Stimulated activated CD4-positive, alpha-beta T cell treated with anti-CD3 and anti-CD28 coated beads, TNF-alpha, amount 100 ng/mL, for 48 hours (primary cell): ENCODE data around the gene TPK1.
"Not testable (repeated sequence)": the region's sequence is repeated elsewhere in the genome, so short reads cannot be mapped to it uniquely, and the experiment has no call there.

ENCODE experiments used
- DNase-seq, 3 donors: peaks; one replicate each; pipeline ENCODE4 v3.0.0-alpha.2; 2020; ENCODE audit warnings: low read depth in 3 of 3

The TPK1 gene

DNA sequence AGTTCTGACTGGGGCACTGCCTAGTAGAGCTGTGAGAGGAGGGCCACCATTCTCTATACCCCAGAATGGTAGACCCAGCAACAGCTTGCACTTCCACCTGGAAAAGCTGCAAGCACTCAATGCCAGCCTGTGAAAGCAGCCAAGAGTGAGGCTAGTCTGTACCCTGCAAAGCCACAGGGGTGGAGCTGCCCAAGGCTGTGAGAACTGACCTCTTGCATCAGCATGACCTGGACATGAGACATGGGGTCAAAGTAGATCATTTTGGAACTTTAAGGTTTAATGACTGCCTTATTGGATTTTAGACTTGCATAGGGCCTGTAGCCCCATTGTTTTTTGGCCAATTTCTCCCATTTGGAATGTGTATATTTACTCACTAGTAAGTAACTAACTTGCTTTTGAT, 206.3 kb downstream of the TPK1 start:
- no peak for DNase-seq

DNA sequence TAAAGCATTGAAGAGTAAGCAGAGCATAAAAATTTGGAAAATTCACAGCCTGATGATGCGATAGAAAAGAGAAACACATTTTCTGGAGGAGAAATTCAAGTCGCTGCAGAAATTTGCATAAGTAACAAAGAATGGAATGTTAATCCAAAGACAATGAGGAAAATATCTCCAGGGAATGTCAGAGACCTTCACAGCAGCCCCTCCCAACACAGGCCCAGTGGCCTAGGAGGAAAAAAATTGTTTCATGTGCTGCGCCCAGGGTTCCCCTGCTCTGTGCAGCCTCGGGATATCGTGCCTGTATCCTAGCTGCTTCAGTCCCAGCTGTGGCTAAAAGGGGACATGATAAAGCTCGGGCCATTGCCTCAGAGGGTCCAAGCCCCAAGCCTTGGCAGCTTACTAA, 206.8 kb downstream of the TPK1 start:
- no peak for DNase-seq

DNA sequence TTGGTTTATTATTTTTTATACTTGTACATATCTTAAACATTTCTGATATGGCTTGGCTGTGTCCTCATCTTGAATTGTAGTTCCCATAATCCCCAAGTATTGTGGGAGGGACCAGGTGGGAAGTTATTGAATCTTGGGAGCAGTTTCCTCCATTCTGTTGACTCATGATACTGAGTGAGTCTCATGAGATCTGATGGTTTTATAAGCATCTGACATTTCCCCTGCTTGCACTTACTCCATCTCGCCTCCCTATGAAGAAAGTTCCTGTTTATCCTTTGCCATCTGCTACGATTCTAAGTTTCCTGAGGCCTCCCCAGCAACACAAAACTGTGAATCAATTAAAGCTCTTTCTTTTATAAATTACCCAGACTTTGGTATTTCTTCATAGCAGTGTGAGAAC, 207.7 kb downstream of the TPK1 start:
- no peak for DNase-seq

DNA sequence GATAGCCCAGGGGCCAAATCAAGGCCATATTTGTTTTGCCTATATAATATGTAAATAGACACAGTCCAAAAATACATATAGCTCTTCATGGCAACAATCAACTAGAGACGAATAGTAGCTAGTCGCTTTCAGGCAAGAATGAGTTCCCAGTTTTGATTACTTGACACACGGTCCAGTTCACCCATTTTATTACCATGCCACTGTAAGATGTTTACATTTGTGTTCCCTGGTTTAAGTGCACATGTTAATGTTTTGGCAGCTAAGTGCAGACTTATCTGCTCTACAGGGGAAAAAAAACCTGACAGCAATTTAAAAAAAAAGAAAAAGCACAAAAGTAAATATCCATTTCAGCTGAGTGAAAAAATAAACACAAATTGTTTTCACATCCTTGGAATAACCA, 213.1 kb downstream of the TPK1 start:
- no peak for DNase-seq

DNA sequence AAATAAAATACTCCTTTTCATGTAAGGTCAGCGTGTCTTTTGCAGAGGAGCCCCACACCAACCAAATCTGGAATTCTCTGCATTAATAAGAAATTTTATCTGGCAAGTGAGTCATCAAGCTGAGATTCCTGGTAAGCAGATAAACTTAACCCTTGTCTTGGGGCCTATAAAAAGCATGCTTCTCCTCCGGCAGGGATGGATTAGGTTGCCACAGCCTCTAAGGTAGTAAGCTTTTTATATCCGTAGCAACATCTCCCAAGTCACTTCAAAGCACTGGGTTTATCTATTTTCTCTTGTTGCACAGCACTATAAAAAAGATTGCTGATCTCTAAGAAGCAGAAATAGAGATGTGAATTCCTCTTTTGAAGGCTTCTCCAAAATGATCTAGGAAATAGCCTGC, 229.6 kb downstream of the TPK1 start:
- no peak for DNase-seq

DNA sequence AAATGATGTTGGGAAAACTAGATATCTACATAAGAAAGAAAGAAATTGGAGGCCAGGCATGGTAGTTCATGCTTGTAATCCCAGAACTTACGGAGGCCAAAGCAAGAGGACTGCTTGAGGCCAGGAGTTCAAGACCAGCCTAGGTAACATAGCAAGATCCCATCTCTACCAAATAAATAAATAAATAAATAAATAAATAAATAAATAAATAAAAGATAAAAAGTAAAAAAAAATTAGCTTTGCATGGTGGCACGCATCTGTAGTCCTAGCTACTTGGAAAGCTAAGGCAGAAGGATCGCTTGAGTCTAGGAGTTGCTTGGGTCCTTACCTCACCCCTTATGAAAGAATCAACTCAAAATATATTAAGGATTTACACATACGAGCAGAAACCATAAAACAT, 238.9 kb downstream of the TPK1 start:
- no peak for DNase-seq

DNA sequence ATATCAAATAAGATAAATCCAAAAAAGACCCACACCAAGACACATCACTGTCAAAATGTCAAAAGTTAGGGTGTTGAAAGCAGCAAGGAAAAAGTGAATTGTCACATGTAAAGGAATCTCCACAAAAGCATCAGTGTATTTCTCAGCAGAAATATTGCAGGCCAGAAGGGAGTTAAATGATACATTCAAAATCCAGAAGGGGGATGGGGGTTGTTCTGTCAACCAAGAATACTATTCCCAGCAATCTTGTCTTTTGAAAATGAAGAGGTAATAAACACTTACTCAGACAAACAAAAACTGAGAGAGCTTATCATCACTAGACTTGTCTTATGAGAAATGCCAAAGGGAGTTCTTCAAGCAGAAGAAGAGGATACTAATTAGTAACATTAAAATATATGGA, 241.3 kb downstream of the TPK1 start:
- no peak for DNase-seq

DNA sequence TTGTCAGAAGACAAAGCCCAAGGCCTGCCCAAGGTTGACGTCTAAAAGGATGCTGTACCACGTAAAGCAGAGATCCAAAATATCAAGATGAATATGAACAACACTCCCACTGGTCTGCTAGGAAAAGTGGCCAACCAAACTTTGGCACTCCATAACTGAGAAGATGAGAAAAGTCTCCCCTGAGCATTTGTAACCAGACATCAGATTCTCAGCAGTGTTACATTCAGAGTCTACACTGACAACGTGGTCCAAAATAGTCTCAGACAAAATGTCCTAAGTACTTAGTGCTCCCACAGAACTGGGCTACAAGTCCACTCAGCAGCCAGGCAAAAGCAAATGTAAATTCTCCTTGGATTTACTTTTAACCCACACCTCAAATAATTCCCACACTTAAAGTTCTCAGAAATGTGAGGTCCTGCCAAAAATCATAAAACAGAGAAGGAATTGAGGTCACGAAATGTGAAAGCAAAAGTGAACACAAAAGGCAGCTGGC, 247.2 kb downstream of the TPK1 start:
- DNase-seq, result no peak

DNA sequence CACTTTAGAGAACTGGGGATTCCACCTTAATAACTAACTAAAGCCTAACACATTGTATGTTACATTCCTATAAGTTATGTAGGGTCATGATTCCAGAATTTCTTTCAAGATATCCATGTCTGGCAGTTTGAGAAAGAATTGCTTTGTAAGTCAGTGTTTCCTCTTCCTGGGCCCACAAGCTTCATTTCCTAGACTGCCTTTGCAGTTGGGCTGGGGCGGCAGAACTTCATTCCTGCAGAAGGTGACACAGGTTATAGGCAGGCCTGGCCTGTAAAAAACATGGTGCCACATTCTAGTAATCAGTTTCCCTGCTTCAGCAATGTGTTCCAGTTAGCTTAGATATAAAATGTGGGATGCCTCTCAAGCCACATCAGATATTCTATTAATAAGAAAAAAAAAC, 248.2 kb downstream of the TPK1 start:
- no peak for DNase-seq

DNA sequence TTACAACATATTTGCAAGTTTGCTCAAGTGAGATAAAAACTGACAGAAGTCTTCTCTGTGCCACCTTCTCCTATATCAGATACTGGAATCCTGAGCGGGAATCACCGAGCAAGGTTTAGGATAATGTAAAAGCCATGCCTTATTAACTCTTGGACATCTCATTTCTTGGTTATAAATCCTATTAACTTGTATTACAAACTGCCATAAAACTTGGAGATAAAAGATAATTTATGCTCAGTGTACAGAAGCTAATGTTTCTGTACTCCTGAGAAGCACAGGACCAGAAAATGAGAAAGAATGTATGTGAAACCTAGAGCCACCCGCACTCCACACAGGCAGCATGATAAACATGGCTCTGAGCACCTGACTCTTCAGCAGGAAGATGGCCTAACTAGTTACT, 251.1 kb downstream of the TPK1 start:
- DNase-seq, result no peak

DNA sequence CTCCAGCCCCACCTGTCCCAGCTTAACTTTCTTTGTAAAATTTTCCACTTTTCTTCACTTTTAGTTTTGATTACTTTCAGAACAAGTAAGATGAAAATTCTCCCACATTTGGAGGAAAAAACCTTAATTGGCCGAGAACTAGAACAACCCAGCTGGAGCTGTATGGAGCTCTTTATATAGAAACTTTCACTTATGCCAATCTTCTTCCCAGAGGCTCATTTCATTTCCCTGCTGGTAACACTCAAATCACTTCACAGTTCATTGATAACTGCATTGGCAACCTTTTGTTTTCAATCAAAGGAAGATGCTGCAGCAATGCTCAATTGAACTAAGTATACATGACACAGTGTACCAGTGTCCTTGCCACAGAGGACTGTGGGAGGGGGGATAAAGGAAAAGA, 256.2 kb downstream of the TPK1 start:
- no peak for DNase-seq

DNA sequence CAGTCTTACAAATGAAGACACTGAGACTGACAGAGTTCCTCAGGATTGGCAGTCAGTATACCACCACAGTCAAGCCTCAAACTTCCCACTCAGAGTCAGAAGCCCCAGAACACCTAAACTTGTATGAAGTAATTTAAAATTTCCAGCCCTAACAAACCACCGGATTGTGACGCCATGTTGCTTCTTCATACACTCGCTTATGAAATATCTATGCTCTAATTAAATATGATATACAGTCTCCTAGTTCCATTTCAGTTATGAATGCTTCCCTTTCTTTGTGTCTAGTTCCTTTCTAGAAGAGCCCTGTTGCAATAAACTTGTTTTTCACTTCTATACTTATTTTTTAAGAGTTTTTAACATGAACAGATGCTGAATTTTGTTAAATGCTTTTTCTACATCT, 260.4 kb downstream of the TPK1 start:
- no peak for DNase-seq

DNA sequence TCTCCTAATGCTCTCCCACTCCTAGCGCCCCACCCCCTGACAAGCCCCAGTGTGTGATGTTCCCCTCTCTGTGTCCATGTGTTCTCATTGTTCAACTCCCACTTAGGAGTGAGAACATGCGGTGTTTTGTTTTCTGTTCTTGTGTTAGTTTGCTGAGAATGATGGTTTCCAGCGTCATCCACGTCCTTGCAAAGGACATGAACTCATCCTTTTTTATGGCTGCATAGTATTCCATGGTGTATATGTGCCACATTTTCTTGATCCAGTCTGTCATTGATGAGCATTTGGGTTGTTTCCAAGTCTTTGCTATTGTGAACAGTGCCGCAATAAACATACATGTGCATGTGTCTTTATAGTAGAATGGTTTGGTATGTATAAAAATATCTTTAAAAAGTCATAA, 261.1 kb downstream of the TPK1 start:
- DNase-seq, result not testable (repeated sequence)

DNA sequence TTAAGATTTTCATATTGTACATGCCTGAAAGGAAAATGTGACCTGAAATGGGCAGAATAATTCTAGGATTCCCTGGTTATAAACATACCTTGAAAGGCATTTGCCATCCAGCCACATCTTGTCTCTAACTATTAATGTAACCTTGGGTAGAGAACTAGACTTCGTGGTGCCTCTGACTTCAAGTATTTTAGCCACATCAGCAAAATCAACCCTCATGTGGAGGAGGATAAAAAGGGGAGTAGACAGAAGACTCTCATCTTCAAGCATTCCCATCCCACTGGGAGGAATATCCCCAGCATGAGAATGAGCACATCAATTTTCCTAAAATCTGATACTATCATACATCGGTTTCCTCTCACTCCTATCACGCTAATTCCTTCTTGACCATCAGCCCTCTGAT, 267.6 kb downstream of the TPK1 start:
- DNase-seq, result no peak

DNA sequence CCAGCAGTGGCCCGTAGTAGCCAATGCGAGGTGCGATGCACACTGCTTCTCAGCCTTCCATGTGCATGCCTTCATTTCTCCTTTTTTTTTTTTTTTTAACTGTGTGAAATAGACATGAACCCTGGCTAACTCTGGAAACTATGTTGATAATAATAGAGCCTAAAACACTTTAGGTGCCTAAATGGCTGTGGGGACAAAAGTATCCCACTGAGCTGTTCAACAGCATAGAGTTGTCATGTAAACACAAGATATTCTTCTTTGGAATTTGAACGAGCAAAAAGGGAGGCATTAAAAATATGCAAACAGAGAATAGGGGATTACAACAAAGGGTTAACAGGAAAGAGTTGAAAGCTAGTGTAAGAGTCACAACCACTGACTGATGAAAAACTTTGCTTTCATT, 270.3 kb downstream of the TPK1 start:
- no peak for DNase-seq

DNA sequence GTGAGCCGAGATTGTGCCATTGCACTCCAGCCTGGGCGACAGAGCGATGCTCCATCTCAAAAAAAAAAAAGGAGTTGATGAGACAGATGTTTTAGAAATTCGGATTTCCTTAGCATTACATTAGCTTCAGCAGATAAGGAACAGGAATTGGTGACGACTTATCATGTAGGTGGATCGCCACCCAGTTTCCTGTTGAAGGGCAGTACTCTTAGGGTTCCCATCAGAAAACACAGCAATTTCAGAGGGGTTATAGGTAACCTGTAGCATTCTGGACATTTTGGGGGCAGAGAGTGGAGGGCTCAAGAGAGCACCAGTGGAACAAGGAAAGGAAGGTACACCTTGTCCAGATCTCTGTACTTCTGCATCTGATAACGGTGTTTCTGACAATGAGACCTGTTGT, 286.0 kb downstream of the TPK1 start:
- no peak for DNase-seq

DNA sequence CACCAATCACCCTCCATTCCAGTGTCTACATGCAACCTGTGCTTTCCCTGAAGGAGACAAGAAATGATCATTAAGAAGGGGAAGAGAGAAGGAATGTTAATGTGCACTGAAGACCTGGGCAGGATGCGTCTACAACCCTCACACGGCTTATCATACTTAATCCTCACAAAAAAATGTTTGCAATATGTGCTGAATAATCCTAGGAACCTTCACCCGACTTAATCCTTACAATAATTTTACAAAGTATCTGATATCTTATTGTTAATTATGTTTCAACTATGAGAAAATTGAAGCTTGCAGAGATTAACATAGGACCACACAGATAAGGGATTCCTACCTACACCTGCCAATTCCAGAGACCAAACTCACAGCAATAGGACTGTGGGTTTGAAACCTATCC, 287.3 kb downstream of the TPK1 start:
- DNase-seq, result no peak

DNA sequence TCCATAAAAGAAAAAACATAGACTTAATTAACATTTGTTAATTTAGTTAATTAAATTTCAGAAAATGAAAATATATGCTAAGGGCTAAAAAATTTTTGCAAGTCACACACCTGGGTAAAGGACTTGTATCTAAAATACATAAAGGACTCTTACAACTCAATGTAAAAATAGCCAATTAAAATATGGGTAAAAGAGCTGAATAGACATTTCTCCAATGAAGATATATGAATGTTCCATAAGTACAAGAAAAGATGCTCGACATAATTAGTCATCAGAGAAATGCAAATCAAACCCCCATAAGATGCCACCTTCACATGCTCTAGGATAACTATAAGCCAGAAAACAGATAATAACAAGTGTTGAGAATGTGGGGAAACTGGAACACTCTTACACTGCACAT, 288.0 kb downstream of the TPK1 start:
- DNase-seq, result no peak

DNA sequence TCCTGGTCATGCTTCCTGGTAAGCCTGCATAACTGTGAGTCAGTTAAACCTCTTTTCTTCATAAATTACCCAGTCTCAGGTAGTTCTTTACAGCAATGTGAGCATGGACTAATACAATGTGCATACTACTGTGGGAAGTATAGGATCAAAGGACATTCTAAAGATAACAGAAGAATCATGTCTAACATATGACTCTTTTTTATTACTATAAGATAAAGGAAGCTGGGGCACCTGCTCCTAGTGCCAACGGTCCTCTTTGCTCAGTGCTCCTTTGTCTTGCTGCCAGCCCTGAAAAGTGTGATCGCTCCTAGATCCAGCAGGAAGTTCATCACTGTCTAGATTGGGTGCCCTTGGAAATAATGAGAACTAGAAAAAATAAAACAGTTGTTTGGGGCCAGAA, 289.1 kb downstream of the TPK1 start:
- DNase-seq, result no peak

DNA sequence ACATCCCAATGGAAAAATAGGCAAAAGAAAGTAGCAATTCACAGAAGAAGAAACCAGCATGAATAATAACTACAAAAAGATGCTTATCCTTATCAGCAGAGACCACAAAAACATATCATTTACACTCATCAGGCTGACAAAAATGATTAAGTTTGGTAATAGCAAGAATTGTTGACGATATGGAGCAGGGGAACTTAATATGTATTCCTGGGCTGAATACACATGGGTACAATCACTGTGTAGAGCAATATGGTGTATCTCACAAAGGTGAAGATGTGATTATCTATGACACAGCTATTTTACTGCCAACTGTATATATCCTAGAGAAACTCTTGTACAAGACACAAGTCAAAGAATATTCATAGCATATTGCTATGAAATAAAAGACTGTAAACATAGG, 290.5 kb downstream of the TPK1 start:
- DNase-seq, result no peak

DNA sequence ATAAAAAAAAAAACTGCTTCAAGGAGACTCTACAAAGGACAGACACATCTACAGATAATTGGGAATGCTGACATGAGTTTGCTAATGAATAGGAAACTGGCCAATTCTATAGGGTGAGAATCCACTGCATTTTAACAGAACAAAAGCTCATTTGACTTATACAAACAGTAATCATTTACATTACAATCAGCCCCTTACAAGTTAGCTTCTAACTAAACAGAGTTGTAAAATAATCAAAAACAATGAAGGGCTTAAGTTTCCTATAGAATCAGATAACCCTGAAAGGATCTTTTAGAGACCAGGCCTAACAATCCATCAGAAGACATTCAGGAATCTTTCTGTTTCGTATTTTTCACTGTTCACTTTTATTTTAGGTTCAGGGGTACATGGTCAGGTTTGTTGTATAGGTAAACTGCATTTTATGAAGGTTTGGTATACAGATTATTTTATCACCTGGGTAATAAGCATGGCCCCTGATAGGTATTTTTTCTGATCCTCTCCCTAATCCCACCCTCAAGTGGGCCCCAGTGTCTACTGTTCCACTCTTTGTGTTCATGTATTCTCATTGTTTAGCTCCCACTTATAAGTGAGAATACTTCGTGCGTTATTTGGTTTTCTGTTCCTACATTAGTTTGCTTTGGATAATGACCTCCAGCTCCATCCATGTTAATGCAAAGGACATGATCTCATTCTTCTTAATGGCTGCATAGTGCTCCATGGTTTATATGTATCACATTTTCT, 301.0 kb downstream of the TPK1 start:
- DNase-seq, result no peak

DNA sequence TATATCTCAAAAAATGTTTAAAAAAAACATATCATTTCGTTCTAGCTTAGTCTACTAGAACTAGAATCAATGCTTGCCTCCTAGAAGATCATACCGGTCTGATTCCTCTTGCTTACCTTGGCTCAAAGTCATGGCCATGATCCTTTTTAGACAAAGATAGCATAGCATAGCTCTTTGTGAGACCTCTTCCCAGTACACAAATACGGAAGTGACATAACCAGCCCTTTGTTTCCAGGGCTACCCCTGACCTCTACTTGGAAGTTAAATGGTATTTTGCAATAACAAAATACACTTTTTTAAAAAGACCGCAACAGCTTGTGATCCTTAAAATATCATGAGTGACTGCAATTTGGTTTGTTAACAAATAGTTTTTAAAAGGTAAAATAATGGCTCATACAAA, 301.7 kb downstream of the TPK1 start:
- DNase-seq, result no peak

DNA sequence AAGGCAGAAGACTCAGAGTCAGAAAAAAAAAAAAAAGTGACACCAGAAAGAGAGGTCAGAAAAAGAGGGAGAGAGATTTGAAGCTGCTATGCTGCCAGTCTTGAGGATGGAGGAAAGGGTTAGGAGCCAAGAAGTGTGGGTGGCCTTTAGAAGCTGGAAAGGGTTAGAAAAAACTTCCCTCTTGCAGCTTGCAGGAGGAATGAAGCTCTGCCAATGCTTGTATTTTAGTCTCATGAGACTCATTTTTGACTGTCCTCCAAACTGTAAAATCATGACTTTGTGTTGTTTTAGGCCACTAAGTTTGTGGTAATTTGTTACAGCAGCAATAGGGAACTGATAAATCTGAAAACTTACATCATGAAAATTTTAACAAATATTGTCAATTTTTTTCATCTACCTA, 304.7 kb downstream of the TPK1 start:
- DNase-seq, result no peak

DNA sequence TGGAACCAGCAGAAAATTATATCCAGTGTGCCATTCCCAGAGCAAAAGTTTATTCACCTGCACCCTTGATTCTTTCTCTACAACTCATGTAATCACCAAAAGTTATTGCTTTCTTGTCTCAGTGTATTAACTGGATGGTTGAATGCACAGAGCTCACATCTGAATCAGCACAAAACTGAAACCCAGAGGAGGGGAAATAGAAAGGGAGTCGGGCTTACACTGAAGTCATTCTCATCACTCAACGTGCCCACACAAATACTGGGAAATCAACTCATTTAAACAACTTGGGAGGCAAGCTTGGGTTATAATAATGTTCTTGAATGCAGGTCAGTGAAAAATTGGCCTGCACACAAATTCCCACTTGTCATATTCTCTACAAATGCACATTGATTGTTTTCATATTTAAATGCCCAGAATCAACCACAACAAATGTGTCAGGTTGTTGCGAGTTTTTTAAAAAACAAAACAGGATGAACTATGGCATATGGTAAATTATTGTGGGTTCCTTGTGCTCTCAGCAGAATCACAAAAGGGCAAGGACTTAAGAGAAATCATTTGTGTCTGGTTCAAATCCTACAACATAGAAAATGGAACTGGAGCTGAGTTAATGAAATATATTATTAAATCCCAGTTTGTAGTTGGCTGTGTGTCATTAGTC, 306.5 kb downstream of the TPK1 start:
- no peak for DNase-seq
